Activated CD8-positive, alpha-beta memory T cell treated with anti-CD3 and anti-CD28 coated beads, Interleukin-2, amount 50 U/mL, for 1 hour (primary cell): ENCODE results near the gene ACSS1.
"Not testable (repeated sequence)": the region's sequence is repeated elsewhere in the genome, so short reads cannot be mapped to it uniquely, and the experiment has no call there.

ENCODE experiments used
- DNase-seq: peaks from one replicate; pipeline ENCODE4 v3.0.0-alpha.2; 2020; ENCODE audit errors: extremely low read depth

ACSS1 gene

DNA sequence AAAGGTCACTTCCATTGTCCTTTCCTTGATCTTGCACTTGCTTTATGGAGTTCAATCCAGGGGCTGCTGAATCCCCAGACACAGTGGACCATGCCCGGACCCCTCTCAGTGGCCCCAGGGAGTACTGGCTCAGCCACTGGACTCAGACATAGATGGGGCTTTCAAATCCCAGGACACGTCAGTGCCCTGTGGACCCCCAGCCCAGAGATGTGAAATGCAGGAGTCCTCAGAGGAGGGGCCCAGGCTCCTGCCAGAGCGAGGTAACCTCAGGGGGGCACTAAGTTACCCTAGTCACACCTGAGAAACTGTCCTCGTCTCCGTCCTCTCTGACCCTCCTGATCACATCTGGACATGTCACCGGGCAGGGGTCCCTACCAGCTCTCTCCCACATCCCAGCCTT is 46.7 kb downstream of the ACSS1 start:
- no peak for DNase-seq

- DNase-seq = no peak
Measured at GRCh38 chr20:25009218-25010145, 48.5 kb downstream of the ACSS1 start.

- no peak for DNase-seq
Measured at GRCh38 chr20:25008388-25009217, 49.3 kb downstream of the ACSS1 start.

- no peak for DNase-seq
Measured at GRCh38 chr20:25007491-25008305, 50.2 kb downstream of the ACSS1 start.

- DNase-seq = no peak
Measured at GRCh38 chr20:25006431-25007167, 51.3 kb downstream of the ACSS1 start.

DNA sequence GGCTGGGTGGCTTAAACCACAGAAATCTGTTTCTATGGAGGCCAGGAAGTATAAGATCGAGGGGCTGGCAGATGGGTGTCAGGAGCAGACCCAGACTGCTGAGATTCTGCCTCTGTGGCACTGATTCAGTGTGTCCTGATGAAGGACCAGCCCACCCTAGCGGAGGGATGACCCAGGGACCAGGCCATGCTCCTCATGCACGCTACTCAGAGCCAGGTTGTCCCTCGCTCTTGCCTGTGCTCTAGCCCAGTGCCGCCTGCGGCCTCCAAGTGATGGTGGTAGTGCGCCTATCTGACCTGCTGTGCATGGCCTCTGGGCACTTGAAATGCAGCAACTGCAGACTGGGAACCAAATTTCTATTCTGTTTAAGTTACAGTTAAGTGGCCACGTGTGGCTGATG is 52.3 kb downstream of the ACSS1 start:
- no peak for DNase-seq

DNA sequence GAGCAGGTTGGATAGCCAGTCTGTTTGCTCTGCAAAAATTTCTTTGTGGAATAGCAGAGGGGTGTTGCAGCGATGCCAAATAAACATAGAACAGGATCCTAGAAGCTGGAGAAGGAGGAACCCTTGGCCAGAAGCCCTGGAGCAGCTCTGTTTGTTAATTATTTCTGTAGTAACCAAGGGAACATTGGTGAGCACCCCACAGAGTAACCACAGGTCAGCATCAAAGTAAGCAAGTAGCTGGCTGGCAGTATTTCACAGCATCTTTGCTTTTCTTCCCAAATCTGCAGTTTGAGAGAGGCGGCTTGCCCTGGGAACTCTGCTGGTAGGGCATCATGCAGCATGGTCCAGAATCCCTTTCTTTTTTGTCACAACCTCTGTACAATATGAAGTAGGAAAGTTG is 52.7 kb downstream of the ACSS1 start:
- no peak for DNase-seq

- no peak for DNase-seq
Measured at GRCh38 chr20:25003002-25003401, 54.9 kb downstream of the ACSS1 start.

DNA sequence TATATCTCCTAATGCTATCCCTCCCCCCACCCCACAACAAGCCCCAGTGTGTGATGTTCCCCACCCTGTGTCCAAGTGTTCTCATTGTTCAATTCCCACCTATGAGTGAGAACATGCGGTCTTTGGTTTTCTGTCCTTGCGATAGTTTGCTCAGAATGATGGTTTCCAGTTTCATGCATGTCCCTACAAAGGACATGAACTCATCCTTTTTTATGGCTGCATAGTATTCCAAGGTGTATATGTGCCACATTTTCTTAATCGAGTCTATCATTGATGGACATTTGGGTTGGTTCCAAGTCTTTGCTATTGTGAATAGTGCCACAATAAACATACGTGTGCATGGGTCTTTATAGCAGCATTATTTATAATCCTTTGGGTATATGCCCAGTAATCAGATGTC is 56.6 kb downstream of the ACSS1 start:
- DNase-seq = not testable (repeated sequence)

DNA sequence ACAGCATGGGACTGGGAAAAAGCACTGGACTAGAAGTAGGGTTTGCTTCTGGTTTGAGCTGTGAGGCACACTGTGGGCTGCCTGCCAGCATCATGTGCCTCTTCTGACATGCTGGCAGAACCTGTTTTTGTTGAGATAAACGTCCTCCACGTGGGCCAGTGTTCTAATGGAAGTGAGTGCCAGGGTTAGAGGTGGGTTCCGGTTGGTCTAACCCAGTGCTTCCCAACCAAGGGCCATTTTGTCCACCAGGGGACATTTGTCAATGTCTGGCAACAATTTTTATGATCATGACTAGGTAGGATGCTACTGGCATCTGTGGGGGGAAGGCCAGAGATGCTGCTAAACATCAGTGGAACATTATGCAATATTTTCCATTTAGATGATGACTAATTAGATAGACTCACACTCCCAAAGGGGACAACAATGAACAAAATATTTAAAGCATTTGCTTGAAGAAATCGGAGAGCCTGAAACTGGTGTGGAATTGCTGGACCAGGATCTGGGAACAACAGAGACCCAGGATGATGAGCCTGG is 57.6 kb downstream of the ACSS1 start:
- DNase-seq = no peak

DNA sequence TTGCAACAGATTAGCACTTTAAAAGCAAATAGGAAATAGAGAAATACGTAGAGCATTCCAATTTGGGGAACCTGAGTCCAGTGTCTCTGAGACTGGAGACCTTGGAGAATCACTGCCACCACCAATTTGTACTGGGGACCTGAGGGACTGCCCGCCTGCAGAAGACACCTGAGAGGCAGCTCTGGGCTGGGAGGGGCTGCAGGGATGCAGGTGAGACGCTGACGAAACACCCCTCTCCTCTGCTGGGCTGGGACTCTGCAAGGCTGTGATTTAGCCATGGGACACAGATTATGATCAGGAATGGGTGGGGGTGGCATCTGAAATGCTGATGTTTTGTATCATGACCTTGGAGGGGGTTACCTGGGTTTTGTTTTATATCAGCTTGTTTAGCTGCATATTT is 58.4 kb downstream of the ACSS1 start:
- no peak for DNase-seq

DNA sequence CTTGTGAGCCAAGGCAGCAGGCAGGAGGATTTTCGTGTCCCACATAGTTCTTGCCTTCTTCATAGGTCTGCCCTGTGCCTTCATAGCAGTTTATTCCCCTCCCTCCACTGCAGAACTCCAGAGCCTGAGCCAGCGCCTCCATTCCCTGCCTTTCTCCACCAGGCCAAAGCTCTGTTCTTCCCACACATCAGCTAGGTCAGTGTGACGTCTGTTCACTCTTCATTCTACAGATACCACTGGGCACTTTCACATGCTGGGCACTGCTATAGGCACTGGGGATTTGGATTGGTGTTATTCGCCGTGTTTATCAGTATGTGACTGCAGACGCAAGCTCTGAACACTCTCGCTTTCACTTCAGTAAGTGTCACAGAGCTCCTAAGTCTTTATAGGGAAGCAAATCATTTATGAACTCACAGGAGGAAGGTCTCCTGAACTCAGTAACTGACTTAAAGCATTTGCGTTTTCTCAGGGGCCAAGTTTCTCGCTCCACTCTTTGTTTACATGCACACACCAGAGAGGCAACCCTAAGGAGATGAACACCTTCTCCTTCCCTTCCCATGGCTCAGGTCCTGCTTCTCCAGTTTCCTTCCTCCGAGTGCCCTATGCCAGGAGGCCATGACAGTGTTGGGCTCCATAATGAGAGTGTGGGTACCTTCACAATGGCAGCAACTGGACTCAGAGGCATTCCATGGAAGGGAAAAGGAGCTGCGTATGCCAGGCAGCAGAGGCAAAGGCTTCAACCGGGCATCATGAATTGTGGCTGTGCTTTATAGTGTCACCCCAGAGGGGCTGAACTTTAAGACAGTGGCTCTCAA is 59.1 kb downstream of the ACSS1 start:
- DNase-seq = no peak

DNA sequence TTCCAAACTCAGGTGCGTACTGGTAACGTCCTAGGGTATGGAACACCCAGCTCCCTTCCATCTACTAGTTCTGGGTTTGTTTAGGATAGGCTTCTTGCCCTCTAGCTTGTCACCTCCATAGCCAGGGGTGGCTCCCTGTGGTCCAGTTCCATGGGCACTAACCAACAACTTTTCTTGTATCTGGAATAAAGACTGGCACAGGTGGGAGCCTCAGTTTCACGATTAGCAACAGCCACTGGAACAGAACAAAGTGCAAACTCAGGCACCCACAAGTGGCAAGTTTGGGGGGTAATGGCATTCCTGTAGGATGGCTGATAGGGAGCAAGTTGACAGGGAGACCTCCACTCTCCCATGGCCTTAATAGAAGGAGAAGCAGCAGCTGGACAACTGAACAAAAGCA is 59.8 kb downstream of the ACSS1 start:
- DNase-seq = no peak

GRCh38 chr20:24996449-24997377 is 61.2 kb downstream of the ACSS1 start:
- no peak for DNase-seq

GRCh38 chr20:24995741-24996448 is 62.0 kb downstream of the ACSS1 start:
- no peak for DNase-seq

- peak; percentile 63 for DNase-seq
Measured at GRCh38 chr20:24994470-24995368, 63.2 kb downstream of the ACSS1 start.

- no peak for DNase-seq
Measured at GRCh38 chr20:24994186-24994465, 63.8 kb downstream of the ACSS1 start.
